Neural crest cell (in vitro differentiated cells): ENCODE data around the gene LRCH1. TPM values are rescaled to one million over a fixed set of nuclear protein-coding genes. Genes with fewer than 3 reads are reported as not detected.
"Not testable (repeated sequence)": the region's sequence is repeated elsewhere in the genome, so short reads cannot be mapped to it uniquely, and the experiment has no call there.

Source experiments
- DNase-seq: peaks from one replicate; pipeline ENCODE4 v3.0.0; 2021; ENCODE audit warnings: low read depth, mixed read lengths, low spot score
- H3K27ac Mint-ChIP-seq: one replicate; pipeline ENCODE4 v1.8.0; 2021; ENCODE audit warnings: mild to moderate bottlenecking, mixed read lengths; ENCODE audit not compliant: unreplicated experiment
- H3K27me3 Mint-ChIP-seq: 2 replicates; pipeline ENCODE4 v1.8.0; 2021; ENCODE audit warnings: low read depth, mild to moderate bottlenecking, mixed read lengths
- H3K36me3 Mint-ChIP-seq: 2 replicates; pipeline ENCODE4 v1.8.0; 2021; ENCODE audit warnings: low read depth, mild to moderate bottlenecking, mixed read lengths
- H3K4me1 Mint-ChIP-seq: 2 replicates; pipeline ENCODE4 v1.8.0; 2021; ENCODE audit warnings: mixed read lengths
- H3K4me3 Mint-ChIP-seq: one replicate; pipeline ENCODE4 v1.8.0; 2021; ENCODE audit warnings: mild to moderate bottlenecking, mixed read lengths
- H3K9me3 Mint-ChIP-seq: 2 replicates; pipeline ENCODE4 v1.8.0; 2021; ENCODE audit warnings: mixed read lengths
- total RNA-seq: library from RNA; stranded (reverse); gene quantifications from 2 replicates; pipeline ENCODE4 v1.2.1, GENCODE V29; 2021
- TF ChIP-seq, protein P1 (sequence below): fragments of 200-600 bp; sonication (generic); conservative IDR thresholded peaks from 2 replicates; pipeline ENCODE4 v1.5.0; 2021; ENCODE audit warnings: antibody characterized with exemption, mild to moderate bottlenecking

LRCH1 gene
- total RNA-seq, 1 donor from 2014 or later: 15.8 TPM

DNA sequence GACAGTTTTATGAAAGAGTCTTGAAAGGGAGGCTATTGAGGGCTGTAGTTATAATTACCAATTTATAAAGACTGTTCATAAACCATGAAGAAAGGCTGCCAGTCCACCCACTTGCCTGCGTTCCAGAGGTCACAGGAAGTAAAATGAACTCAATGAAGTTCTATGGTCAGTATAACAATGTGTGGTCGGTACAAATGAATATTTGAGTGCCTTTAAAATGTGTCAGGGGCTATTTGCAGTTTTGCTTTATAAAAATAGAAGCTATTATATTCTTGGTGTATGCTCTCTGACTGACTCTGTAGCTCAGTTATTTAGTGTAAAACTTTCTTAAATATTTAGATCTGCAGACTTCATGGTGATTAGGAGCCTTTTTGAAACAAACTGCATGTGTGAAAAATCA lies 197.0 kb downstream of the LRCH1 start:
- no peak overlapping the region for H3K4me3 Mint-ChIP-seq
- H3K27ac Mint-ChIP-seq: peak overlapping the region; percentile 27
- no peak for DNase-seq
- H3K36me3 Mint-ChIP-seq: peaks cover 39% of the 10 kb centered on the region
- TF ChIP-seq, protein P1, sequence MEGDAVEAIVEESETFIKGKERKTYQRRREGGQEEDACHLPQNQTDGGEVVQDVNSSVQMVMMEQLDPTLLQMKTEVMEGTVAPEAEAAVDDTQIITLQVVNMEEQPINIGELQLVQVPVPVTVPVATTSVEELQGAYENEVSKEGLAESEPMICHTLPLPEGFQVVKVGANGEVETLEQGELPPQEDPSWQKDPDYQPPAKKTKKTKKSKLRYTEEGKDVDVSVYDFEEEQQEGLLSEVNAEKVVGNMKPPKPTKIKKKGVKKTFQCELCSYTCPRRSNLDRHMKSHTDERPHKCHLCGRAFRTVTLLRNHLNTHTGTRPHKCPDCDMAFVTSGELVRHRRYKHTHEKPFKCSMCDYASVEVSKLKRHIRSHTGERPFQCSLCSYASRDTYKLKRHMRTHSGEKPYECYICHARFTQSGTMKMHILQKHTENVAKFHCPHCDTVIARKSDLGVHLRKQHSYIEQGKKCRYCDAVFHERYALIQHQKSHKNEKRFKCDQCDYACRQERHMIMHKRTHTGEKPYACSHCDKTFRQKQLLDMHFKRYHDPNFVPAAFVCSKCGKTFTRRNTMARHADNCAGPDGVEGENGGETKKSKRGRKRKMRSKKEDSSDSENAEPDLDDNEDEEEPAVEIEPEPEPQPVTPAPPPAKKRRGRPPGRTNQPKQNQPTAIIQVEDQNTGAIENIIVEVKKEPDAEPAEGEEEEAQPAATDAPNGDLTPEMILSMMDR: no peak
- H3K9me3 Mint-ChIP-seq: peaks cover 9% of the 10 kb centered on the region
- H3K4me1 Mint-ChIP-seq: peaks cover 13% of the 10 kb centered on the region
- H3K27me3 Mint-ChIP-seq: no peaks in the 10 kb centered on the region

DNA sequence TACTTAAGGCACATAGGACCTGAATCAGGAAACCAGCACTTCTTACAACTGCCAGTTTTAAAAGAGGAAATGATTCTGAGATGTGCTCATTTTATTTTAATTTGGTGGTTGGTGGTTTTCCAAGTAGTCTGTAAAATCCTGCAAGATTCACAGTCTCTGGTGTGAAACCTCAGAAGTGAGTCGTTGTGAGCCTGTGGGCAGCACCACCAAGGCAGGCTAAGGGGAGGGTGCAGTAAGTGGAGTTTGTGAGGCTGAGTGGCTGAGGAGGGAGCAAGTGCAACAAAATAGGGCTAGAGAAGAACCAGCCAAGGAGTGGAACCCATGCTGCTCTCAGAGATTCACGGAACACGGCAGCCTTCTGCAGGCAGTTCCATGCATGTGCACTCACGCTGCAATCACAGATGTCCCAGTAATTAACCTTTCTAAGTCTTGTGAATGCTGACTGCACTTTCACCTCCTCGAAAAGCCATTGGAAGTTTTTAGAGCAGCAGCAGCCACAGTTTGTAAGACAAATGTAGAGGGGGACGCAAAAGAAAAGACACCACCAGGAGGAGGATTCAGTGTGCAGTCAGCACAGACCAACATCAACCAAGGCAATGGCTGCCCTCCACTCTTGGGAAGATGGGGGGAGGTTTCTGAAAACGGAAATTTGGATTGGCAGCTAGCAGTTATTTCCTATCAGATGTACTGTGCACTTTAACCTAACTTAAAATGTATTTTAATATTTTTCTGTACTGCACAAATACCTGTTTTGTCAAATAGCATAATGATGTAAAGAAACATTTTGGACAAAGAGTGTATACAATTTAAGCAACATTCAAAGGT lies 199.1 kb downstream of the LRCH1 start:
- peaks cover 13% of the 10 kb centered on the region for H3K4me1 Mint-ChIP-seq
- DNase-seq: no peak
- peaks cover 22% of the 10 kb centered on the region for H3K36me3 Mint-ChIP-seq
- H3K27ac Mint-ChIP-seq: peak overlapping the region; percentile 79
- no peaks in the 10 kb centered on the region for H3K9me3 Mint-ChIP-seq
- no peak overlapping the region for H3K4me3 Mint-ChIP-seq
- H3K27me3 Mint-ChIP-seq: no peaks in the 10 kb centered on the region
- TF ChIP-seq, protein P1: no peak

DNA sequence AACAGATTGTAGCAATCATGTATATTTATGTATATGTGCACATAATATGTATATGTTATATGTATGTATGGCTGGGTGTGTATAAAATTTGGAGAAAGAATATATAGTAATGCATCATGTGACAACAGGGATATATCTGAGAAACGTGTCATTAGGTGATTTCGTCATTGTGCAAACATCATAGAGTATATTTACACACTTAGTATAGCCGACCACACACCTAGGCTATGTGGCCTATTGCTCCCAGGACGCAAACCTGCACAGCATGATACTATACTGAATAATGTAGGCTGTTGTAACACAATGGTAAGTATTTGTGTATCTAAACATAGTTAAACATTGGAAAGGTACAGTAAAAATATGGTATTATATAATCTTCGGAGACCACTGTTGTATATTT lies 200.2 kb downstream of the LRCH1 start:
- TF ChIP-seq, protein P1: no peak
- Mint-ChIP-seq H3K9me3 (no peaks in the 10 kb centered on the region), H3K27ac (no peak overlapping the region), H3K4me1 (peaks cover 13% of the 10 kb centered on the region), H3K27me3 (no peaks in the 10 kb centered on the region), H3K36me3 (peaks cover 18% of the 10 kb centered on the region), H3K4me3 (no peak overlapping the region)
- no peak for DNase-seq

DNA sequence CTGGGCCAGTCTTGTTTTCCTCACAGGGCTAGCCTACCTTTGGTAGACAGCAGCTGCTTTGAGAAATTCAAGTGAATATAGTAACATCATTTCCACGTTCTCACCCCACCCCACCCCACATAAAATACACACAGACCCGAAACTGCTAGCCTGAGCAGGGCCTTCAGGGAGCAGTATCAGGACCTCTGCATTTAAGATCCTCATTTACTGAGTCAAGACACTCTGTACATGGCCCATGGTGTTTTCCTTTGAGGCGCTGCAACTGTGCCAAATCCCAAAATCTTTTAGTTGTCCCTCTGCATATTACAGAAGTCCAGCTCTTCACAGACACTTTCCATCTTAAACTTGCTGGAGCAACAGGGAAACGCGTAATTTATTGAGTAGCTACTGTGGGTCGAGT lies 200.9 kb downstream of the LRCH1 start:
- H3K4me1 Mint-ChIP-seq: peaks cover 12% of the 10 kb centered on the region
- no peaks in the 10 kb centered on the region for H3K9me3 Mint-ChIP-seq
- H3K4me3 Mint-ChIP-seq: no peak overlapping the region
- peaks cover 11% of the 10 kb centered on the region for H3K36me3 Mint-ChIP-seq
- H3K27me3 Mint-ChIP-seq: no peaks in the 10 kb centered on the region
- no peak overlapping the region for H3K27ac Mint-ChIP-seq
- no peak for DNase-seq
- TF ChIP-seq, protein P1: no peak

DNA sequence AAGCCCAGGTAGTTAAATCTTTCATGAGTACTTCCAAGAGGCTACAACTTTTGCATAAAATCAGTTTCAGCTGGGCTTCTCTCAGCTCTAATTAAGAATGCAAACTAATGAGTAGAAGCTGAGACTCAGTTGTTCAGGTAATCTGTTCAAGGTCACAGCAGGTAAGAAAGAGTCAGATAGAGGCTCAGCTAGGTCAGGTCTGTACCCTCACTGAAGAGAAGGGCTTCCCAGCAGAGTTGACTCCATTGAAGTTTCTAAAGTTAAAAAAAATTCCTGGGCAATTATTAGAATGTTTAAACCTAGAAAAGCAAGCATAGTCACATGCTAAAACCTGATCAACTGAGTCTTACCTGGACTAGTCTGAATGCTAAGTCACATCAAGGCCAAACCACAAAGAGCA lies 201.8 kb downstream of the LRCH1 start:
- Mint-ChIP-seq H3K4me3 (no peak overlapping the region), H3K9me3 (no peaks in the 10 kb centered on the region), H3K4me1 (peaks cover 5% of the 10 kb centered on the region), H3K36me3 (peaks cover 9% of the 10 kb centered on the region), H3K27me3 (no peaks in the 10 kb centered on the region), H3K27ac (no peak overlapping the region)
- no peak for DNase-seq
- TF ChIP-seq, protein P1: no peak

DNA sequence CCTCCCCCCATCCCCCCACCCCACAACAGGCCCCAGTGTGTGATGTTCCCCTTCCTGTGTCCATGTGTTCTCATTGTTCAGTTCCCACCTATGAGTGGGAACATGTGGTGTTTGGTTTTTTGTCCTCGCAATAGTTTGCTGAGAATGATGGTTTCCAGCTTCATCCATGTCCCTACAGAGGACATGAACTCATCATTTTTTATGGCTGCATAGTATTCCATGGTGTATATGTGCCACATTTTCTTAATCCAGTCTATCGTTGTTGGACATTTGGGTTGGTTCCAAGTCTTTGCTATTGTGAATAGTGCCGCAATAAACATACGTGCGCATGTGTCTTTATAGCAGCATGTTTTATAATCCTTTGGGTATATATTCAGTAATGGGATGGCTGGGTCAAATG lies 202.5 kb downstream of the LRCH1 start:
- H3K4me3 Mint-ChIP-seq, H3K9me3 Mint-ChIP-seq, H3K36me3 Mint-ChIP-seq, H3K27me3 Mint-ChIP-seq, H3K27ac Mint-ChIP-seq, H3K4me1 Mint-ChIP-seq, DNase-seq: not testable (repeated sequence)
